Aorta (tissue), 5 donors: ENCODE results near the gene P2RX1. TPM values are rescaled to one million over a fixed set of nuclear protein-coding genes. Genes with fewer than 3 reads are reported as not detected.
"Not testable (repeated sequence)": the region's sequence is repeated elsewhere in the genome, so short reads cannot be mapped to it uniquely, and the experiment has no call there.

Experiments used
- ATAC-seq: fragments of 200-7000 bp; cut with Tn5 transposase; one replicate; pipeline ENCODE4 v1.9.1; 2022; ENCODE audit warnings: moderate library complexity; ENCODE audit not compliant: low FRiP score
- DNase-seq, 2 donors: peaks; one replicate each; pipeline ENCODE4 v3.0.0-alpha.2; 2020
- H3K27ac ChIP-seq, 2 donors: one replicate each; pipeline ENCODE4 v1.5.1; 2013; ENCODE audit warnings: low read length in 2 of 2, mild to moderate bottlenecking in 2 of 2, moderate library complexity in 2 of 2, control low read depth in 1 of 2, inconsistent platforms in 1 of 2, low read depth in 1 of 2
- H3K27me3 ChIP-seq, 2 donors: one replicate each; pipeline ENCODE4 v1.6.1; 2013; ENCODE audit warnings: control low read depth in 1 of 2, low read length in 1 of 2, mild to moderate bottlenecking in 1 of 2, moderate library complexity in 1 of 2; ENCODE audit not compliant: insufficient read depth in 2 of 2, control insufficient read depth in 1 of 2
- H3K36me3 ChIP-seq, 2 donors: one replicate each; pipeline ENCODE4 v1.6.1; 2013; ENCODE audit warnings: control low read depth in 1 of 2, low read length in 1 of 2, mild to moderate bottlenecking in 1 of 2; ENCODE audit not compliant: insufficient read depth in 2 of 2, control insufficient read depth in 1 of 2
- H3K4me1 ChIP-seq, 2 donors: one replicate each; pipeline ENCODE4 v1.6.1; 2013; ENCODE audit warnings: low read length in 2 of 2, control low read depth in 1 of 2, mild to moderate bottlenecking in 1 of 2, moderate library complexity in 1 of 2; ENCODE audit not compliant: insufficient read depth in 2 of 2, control insufficient read depth in 1 of 2
- H3K4me3 ChIP-seq, 2 donors: one replicate each; pipeline ENCODE4 v1.5.1; 2013; ENCODE audit warnings: low read length in 2 of 2, control low read depth in 1 of 2, mild to moderate bottlenecking in 1 of 2
- H3K9me3 ChIP-seq: one replicate; pipeline ENCODE4 v1.6.1; 2013; ENCODE audit warnings: mild to moderate bottlenecking, low read length; ENCODE audit not compliant: control insufficient read depth
- WGBS, 2 donors: extraction: QIAGEN DNeasy Blood & Tissue Kit; methylation state at CpG; one replicate each; pipeline ENCODE4 v1.1.7; 2013; 5-methylcytosine and 5-hydroxymethylcytosine counted together
- intact Hi-C, 2 donors: fragments of 100-400 bp; cut with DNase I; formaldehyde crosslinking; loops; one replicate each; pipeline versions ENCODE4 v1.14.2 to v1.15.0; 2022
- polyA plus RNA-seq, 2 donors: library from polyadenylated mRNA; stranded (reverse); fragments of 200-250 nt; gene quantifications; one replicate each; pipeline ENCODE4 v1.2.3, GENCODE V29; 2013
- total RNA-seq, 2 donors: library from RNA; stranded (reverse); fragmentation: NEBNext Ultra II Directional; extraction: Animal tissue kit (Norgen Biotek cat#: 25700); gene quantifications; one replicate each; pipeline ENCODE4 v1.2.1, GENCODE V29; 2021
- donor health status: healthy with polysubstance abuse.
- donor health status: Bipolar disorder and iron deficiency.
- donor health status: DM: no; HTN: no; CAD: no.
- donor health status: DM: no; HTN: no; CAD: no.
- donor health status: DM: yes; HTN: yes; CAD: no.

The P2RX1 gene
- total and polyA plus RNA-seq, 4 donors, result 0.50 to 4.7 (median 2.6) TPM

DNA sequence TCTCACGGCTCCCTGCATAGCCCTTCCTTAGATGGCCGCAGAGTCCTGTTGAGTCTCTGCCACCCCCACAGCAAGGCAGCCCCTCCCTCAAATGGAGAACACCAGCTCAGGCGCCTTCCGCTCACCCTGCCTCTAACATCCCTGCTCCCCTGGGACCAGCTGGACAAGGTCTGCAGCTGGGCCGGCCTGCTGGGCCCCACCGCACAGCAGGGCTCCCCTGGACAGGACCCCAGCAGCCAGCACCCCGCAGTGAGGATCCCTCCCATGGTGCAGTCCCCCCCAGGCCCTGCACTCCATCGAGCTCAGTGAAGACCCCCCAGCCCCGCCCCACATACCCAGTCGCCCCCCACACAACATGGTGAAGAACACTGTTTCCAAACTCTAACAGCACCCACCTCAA lies 37.8 kb upstream of the P2RX1 start:
- ATAC-seq (no peak), DNase-seq (no peak)
- Histone ChIP-seq H3K4me1 (no peaks in the 10 kb centered on the region), H3K4me3 (no peak overlapping the region), H3K36me3 (no peaks in the 10 kb centered on the region), H3K9me3 (no peaks in the 10 kb centered on the region), H3K27ac (no peak overlapping the region), H3K27me3 (no peaks in the 10 kb centered on the region)
- intact Hi-C loops, result no loop called here
- WGBS, 2 donors, result 94 to 98% methylated on average over 10 of the region's 10 CpGs

DNA sequence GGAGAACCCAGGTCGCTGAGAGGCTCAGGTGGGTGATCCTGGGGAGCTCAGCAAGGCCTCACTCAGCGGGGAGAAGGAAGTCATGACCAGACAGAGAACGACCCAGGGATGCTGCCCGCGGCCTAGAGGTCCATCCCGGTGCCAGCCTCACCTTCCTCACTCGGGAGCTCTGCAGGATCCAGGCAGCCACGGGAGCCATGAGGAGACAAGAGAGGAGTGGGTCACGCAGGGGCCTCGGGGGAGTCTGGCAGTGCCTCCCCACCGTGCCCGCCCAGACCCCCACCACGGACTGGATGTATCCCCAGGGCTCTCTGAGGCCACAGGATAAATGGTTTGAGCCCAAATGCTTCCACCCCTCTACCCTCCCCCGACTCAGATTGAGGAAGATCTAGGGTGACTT lies 37.3 kb upstream of the P2RX1 start:
- intact Hi-C loops, result no loop called here
- Histone ChIP-seq H3K36me3 (no peaks in the 10 kb centered on the region), H3K4me3 (no peak overlapping the region), H3K9me3 (no peaks in the 10 kb centered on the region), H3K27ac (no peak overlapping the region), H3K27me3 (no peaks in the 10 kb centered on the region), H3K4me1 (no peaks in the 10 kb centered on the region)
- no peak for ATAC-seq
- DNase-seq, result no peak
- WGBS, 2 donors, result 84 to 91% methylated on average over 14 of the region's 14 CpGs

DNA sequence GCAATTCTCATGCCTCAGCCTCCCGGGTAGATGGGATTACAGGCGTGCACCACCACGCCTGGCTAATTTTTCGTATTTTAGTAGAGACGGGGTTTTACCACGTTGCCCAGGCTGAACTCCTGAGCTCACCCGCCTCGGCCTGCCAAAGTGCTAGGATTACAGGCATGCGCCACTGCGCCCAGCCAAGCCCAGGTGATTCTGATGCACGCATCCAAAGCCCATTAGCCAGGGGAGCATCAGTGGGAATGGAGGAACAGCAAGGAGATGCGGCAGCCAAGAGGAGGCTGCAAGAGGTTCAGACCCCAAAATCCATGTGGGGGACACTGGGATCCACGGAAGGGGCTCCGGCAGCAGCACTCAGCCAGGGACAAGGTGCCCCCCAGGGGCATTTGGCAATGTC lies 35.9 kb upstream of the P2RX1 start:
- Histone ChIP-seq H3K4me1 (no peaks in the 10 kb centered on the region), H3K27ac (no peak overlapping the region), H3K36me3 (no peaks in the 10 kb centered on the region), H3K4me3 (no peak overlapping the region), H3K27me3 (no peaks in the 10 kb centered on the region), H3K9me3 (no peaks in the 10 kb centered on the region)
- no peak for ATAC-seq
- DNase-seq, result no peak
- 97% methylated on average over 14 of the region's 14 CpGs for WGBS, 2 donors
- intact Hi-C loops, result no loop called here

DNA sequence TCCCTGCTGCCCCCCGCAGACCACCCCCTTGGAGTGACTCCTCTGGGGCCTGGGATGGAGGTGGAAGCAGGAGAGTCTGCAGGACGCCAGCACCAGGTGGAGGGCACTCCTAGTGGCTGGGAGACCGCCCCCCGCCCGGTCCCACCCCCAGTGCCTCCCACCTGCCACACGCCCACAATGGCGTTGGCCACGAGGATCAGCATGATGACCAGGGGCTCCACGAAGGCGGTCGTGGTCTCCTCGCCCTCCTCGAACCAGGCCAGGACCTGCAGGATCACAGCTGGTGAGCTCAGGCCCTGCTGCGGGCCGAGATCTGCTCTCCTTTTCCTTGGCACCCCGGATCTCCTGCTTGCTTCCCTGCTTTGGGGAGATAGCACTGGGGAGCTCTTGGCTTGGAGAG lies 35.2 kb upstream of the P2RX1 start:
- DNase-seq, result no peak
- Histone ChIP-seq H3K4me1 (no peaks in the 10 kb centered on the region), H3K27ac (no peak overlapping the region), H3K9me3 (no peaks in the 10 kb centered on the region), H3K4me3 (no peak overlapping the region), H3K36me3 (no peaks in the 10 kb centered on the region), H3K27me3 (no peaks in the 10 kb centered on the region)
- ATAC-seq, result no peak
- WGBS, 2 donors, result 82 to 90% methylated on average over 16 of the region's 16 CpGs
- intact Hi-C loops, result no loop called here

DNA sequence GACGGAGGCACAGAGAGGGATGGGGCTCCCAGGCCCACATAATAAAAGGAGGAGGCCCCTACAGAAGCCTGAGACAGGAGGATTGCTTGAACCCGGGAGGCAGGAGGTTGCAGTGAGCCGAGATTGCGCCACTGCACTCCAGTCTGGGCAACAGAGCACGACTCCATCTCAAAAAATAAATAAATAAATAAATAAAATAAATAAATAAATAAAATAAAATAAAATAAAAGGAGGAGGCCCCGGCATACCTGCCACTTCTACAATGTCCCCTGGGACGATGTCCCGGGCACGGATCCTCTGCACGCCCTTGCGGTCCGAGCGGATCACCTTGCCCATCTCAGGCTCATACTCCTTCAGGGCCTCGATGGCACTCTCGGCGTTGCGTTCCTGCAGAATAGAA lies 34.7 kb upstream of the P2RX1 start:
- intact Hi-C loops, result no loop called here
- no peaks in the 10 kb centered on the region for H3K36me3 ChIP-seq
- no peak overlapping the region for H3K4me3 ChIP-seq
- no peaks in the 10 kb centered on the region for H3K9me3 ChIP-seq
- 93 to 96% methylated on average over 17 of the region's 17 CpGs for WGBS, 2 donors
- H3K4me1 ChIP-seq, result no peaks in the 10 kb centered on the region
- DNase-seq (no peak), ATAC-seq (no peak)
- H3K27me3 ChIP-seq, result no peaks in the 10 kb centered on the region
- H3K27ac ChIP-seq, result no peak overlapping the region

DNA sequence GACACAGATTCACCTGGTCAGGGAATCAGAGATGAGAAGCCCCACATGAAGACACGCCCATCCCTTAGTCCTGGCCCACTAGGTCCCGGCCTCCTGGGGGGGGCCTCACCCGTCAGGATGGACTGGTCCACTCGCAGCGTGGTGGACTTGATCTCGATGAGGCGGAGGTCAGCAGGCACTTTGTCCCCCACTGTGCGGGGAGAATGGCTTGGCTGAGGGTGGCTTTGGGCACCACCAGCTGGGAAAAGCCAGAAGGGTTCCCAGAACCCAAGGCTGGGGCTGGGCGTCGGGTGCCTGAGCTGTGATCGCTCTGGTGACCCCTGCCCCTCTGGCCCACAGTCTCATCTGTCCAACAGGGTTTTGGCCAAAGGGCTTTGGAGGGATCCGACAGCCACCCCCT lies 34.3 kb upstream of the P2RX1 start:
- WGBS, 2 donors, result 93% methylated on average over 12 of the region's 12 CpGs
- Histone ChIP-seq H3K4me3 (no peak overlapping the region), H3K27me3 (no peaks in the 10 kb centered on the region), H3K9me3 (no peaks in the 10 kb centered on the region), H3K4me1 (no peaks in the 10 kb centered on the region), H3K36me3 (no peaks in the 10 kb centered on the region), H3K27ac (no peak overlapping the region)
- DNase-seq (no peak), ATAC-seq (no peak)
- intact Hi-C loops, result no loop called here

DNA sequence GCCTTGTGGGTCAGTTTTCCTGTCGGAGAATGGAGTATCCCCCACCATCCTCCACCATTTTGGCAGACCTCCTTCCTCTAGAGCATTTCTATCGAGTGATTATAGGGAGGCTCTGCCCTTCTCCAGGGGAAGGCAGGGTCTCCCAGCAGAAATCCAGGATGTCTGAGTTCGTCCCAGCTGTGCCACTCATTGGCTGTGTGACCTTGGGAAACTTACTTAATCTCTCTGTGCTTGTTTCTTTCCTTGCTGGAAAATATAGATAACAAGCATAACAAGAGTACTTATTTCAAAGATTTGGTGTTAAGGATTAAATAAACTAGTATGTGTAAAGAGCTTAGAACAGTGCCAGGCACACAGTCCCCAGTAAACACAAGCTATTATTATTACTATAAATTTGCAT lies 33.2 kb upstream of the P2RX1 start:
- Histone ChIP-seq H3K4me1 (no peaks in the 10 kb centered on the region), H3K4me3 (no peak overlapping the region), H3K27me3 (no peaks in the 10 kb centered on the region), H3K9me3 (no peaks in the 10 kb centered on the region), H3K27ac (no peak overlapping the region), H3K36me3 (no peaks in the 10 kb centered on the region)
- no peak for DNase-seq
- no peak for ATAC-seq
- WGBS, 2 donors, result 58 to 93% methylated on average over 3 of the region's 3 CpGs
- intact Hi-C loops, result no loop called here

DNA sequence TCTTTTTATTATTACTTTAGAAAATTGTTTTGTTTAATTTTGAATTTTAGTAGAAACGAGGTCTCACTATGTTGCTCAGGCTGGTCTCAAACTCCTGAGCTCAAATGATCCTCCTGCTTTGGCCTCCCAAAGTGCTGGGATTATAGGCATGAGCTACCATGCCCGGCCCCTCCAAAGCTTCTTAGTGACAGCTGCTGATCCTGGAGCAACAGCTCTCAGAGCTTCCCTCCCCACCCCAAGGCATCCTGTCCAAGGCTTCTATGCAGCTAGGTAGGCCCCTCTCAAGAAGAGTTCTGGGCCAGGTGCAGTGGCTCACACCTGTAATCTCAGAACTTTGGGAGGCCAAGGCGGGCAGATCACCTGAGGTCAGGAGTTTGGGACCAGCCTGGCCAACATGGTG lies 32.3 kb upstream of the P2RX1 start:
- intact Hi-C loops, H3K4me3 ChIP-seq, H3K4me1 ChIP-seq, DNase-seq, H3K36me3 ChIP-seq, H3K9me3 ChIP-seq, H3K27me3 ChIP-seq, ATAC-seq, H3K27ac ChIP-seq: not testable (repeated sequence)
- 88 to 93% methylated on average over 3 of the region's 3 CpGs for WGBS, 2 donors

DNA sequence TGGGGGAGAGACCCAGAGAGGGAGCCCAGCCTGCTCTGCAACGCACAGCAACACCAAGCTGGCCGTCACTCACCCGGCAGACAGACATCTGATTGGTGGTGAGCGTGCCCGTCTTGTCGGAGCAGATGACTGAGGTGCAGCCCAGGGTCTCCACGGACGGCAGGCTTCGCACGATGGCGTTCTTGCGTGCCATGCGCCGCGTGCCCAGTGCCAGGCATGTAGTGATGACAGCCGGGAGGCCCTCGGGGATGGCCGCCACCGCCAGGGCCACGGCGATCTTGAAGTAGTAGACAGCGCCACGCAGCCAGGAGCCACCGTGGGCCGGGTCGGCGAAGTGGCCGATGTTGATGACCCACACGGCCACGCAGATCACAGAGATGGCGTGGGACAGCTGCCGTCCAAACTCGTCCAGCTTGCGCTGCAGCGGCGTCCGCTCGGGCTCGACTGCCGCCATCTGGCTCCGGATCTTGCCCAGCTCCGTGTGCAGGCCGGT lies 31.1 kb upstream of the P2RX1 start:
- ATAC-seq (no peak), DNase-seq (no peak)
- Histone ChIP-seq H3K4me1 (no peaks in the 10 kb centered on the region), H3K27ac (no peak overlapping the region), H3K27me3 (no peaks in the 10 kb centered on the region), H3K36me3 (no peaks in the 10 kb centered on the region), H3K9me3 (no peaks in the 10 kb centered on the region), H3K4me3 (no peak overlapping the region)
- 93 to 96% methylated on average over 43 of the region's 43 CpGs for WGBS, 2 donors
- intact Hi-C loops, result no loop called here
